ENCODE measurements around the gene SASH1.

SASH1 gene

DNA sequence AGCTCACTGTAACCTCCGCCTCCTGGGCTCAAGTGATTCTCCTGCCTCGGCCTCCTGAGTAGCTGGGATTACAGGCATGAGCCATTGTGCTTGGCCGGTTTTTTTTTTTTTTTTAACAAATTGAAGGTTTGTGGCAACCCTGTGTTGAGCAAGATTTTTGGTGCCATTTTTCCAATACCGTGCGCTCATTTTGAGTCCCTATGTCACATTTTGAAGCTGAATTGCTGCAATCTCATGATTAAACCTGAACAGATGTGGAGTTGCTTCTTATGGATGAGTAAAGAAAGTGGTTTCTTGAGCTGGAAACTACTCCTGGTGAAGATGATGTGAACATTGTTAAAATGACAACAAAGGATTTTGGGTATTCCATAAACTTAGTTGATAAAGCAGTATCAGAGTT lies 16.6 kb downstream of the SASH1 start:
- Histone ChIP-seq H3K27me3 (no peaks in the 10 kb centered on the region), H3K36me3 (no peaks in the 10 kb centered on the region), H3K4me1 (peaks cover 0 to 52% (median 11%) of the 10 kb centered on the region in 4 donors), H3K4me3 (no peak overlapping the region), H3K9me3 (no peaks in the 10 kb centered on the region), H3K27ac (no peak overlapping the region)
- no peak for TF ChIP-seq CTCF (IDR thresholded peaks at IDR 0.05)
- DNase-seq: no peak
- intact Hi-C loops (cut with DNase I; ENCODE audit: low total_unique reads): no loop called here

DNA sequence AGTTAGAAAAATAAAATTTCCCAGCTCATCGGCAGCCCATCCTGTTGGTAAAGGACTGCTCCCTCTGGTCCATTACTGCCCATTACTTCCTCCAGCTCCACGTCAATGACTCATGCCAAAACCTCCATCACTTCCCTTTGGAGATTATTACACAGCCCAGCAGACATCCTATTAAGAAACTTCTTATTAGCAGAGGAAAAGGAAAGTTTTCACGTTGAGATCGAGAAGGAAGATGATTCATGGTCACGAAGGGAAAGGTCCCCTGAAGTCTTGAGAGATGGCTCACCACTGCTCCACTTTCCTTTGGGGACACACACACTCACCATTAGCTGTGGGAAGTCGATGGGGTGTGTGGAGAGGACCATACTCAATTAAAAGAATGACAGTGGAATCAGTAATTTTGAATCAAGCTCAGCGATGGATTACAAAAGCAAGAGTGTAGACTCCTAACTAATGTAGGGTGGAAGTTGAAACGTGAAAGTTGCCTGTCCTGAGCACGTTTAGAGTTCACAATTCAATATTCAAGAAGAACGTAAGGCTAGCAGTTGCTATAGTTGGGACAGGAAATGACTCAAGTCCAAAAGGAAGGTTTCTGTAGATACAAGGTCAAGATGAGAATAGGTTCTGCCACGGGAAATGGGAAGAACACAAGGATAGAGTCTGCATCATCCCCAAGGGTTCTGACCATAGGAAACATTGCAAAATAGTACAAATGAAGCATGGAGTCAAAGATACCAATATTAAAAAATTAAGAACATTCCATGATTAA lies 21.6 kb downstream of the SASH1 start:
- Histone ChIP-seq H3K27me3 (no peaks in the 10 kb centered on the region), H3K27ac (no peak overlapping the region), H3K36me3 (no peaks in the 10 kb centered on the region), H3K4me3 (no peak overlapping the region), H3K9me3 (no peaks in the 10 kb centered on the region), H3K4me1 (peaks cover 0 to 68% (median 16%) of the 10 kb centered on the region in 4 donors)
- intact Hi-C loops (cut with DNase I; ENCODE audit: low total_unique reads): no loop called here
- TF ChIP-seq CTCF (IDR thresholded peaks at IDR 0.05): no peak
- DNase-seq: no peak

GRCh38 chr6:148365041-148365440 lies 22.4 kb downstream of the SASH1 start:
- no peaks in the 10 kb centered on the region for H3K36me3 ChIP-seq
- intact Hi-C loops (cut with DNase I; ENCODE audit: low total_unique reads): no loop called here
- H3K27ac ChIP-seq: no peak overlapping the region
- no peaks in the 10 kb centered on the region for H3K27me3 ChIP-seq
- TF ChIP-seq CTCF (IDR thresholded peaks at IDR 0.05): no peak
- H3K9me3 ChIP-seq: no peaks in the 10 kb centered on the region
- no peak overlapping the region for H3K4me3 ChIP-seq
- peaks cover 0 to 66% (median 15%) of the 10 kb centered on the region in 4 donors for H3K4me1 ChIP-seq
- no peak for DNase-seq

DNA sequence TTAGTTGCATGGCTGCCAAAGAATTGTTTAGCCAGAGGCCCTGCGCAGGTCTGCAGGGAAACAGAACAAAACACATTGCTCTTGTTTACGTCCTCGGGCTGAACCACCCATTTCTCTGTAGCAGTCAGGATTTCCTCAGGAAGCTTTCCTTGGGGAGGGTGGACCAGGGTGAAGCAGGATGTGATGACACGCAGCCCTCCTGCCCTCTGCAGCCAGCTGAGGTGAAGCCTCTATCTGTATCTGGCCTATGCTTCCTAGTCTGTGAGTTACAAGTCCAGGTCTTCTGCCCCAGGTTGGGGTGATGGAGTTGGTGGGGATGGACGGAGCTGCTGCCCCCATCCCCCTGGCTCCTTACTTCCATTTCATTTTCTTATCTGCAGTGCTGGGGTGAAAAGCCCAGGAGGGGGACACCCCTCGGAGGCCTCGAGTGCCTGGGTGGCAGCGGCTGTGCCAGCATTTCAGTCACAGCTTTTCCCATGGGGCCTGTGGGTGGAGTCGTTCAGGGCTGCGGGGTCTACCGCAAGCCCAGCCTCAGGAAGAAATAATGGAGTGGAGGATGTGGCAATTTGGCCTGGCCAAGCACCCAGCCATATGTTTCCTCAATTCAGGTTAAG lies 24.9 kb downstream of the SASH1 start:
- DNase-seq: peak; percentile 62 to 76
- no peak for TF ChIP-seq CTCF (IDR thresholded peaks at IDR 0.05)
- peak overlapping the region; percentile 29 to 58 for H3K27ac ChIP-seq
- H3K4me1 ChIP-seq: peaks cover 0 to 60% (median 9%) of the 10 kb centered on the region in 4 donors
- H3K9me3 ChIP-seq: no peaks in the 10 kb centered on the region
- intact Hi-C loops (cut with DNase I; ENCODE audit: low total_unique reads): loop anchor here (2.0 kb wide), 1 partner anchor 29 kb away; no protein-coding TSS in a partner anchor
- no peaks in the 10 kb centered on the region for H3K27me3 ChIP-seq
- H3K36me3 ChIP-seq: no peaks in the 10 kb centered on the region
- H3K4me3 ChIP-seq: no peak overlapping the region

DNA sequence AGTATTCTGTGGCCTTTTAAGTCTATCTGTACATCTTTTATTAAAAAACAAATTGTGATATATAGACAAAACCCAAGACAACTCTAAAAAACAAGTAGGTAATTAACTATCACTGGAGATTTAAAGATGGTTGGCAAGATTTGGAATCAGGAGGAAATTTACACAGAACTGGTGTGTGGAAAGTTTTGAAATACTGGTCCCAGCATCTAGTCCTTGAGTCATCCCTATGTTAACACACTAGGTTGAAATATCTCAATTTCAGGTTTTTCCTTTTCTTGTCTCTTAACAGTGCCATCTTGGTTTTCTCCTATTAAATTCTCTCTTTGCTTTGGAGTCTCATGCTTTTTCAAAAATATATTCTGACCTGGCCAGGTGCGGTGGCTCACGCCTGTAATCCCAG lies 27.5 kb downstream of the SASH1 start:
- no peaks in the 10 kb centered on the region for H3K36me3 ChIP-seq
- DNase-seq: no peak
- no peak overlapping the region for H3K27ac ChIP-seq

More for the DNA sequence above, 27.5 kb downstream of the SASH1 start:
- H3K9me3 ChIP-seq: no peaks in the 10 kb centered on the region
- intact Hi-C loops (cut with DNase I; ENCODE audit: low total_unique reads): no loop called here
- no peak overlapping the region for H3K4me3 ChIP-seq
- H3K27me3 ChIP-seq: no peaks in the 10 kb centered on the region
- peaks cover 0 to 76% (median 13%) of the 10 kb centered on the region in 4 donors for H3K4me1 ChIP-seq
- TF ChIP-seq CTCF (IDR thresholded peaks at IDR 0.05): no peak

Measured in tibial artery (tissue), 4 donors.